ENCODE data around the gene LRP8. TPM values are rescaled to one million over a fixed set of nuclear protein-coding genes. Genes with fewer than 3 reads are reported as not detected.

LRP8 gene
- total and polyA plus RNA-seq, 2 donors, result 1.7 to 4.5 TPM

DNA sequence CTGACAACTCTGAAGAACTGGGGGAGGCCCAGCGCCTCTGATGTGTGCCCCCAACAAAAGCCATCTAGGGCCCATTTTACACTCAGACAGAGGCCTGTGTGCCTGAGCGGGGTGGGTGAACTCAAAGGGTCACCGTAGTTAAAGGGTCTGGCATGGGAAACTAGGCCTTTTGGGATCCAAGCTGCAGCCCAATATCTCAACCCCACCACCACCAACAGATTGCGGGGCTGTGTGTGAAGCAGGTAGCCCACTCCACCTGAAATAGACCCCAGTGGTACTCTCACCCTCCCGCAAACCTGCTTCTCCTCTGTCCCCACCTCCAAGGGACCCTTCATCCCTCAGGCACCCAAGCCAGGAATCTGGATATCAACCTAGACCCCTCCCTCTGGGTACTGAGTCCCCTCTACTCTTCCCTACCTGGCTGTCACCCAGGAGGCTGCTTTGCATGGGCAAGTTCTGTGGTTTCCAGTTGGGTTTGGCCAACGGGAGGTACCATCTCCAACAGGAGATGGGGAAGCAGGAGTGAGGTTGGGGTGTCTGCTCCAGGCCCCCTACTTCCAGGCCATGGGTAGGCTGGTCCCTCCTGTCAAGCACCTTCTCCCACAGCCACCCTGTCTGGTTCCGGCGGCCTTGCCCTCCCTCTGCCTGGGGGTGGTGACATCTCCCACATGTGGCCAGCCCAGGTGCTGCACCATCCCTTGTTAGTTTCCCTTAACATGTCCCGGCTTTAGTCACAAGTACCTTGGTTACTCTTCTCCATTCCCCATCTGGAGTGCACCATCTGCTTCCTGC lies 35.2 kb upstream of the LRP8 start:
- no peak for DNase-seq (ENCODE audit: low read depth in 6 of 9, low spot score in 9 of 9)
- H3K4me1 ChIP-seq (ENCODE audit: control insufficient read depth in 2 of 2, insufficient read depth in 2 of 2, low read length in 2 of 2), result peaks cover 10 to 16% of the 10 kb centered on the region in 2 donors
- WGBS, result 67% methylated on average over 9 of the region's 9 CpGs
- no peaks in the 10 kb centered on the region for H3K36me3 ChIP-seq (ENCODE audit: control insufficient read depth in 2 of 2, insufficient read depth in 2 of 2, low read length in 1 of 2)
- no peak overlapping the region for H3K27ac ChIP-seq (ENCODE audit: low read depth in 1 of 2, low read length in 1 of 2)
- H3K27me3 ChIP-seq (ENCODE audit: control insufficient read depth in 2 of 2, insufficient read depth in 1 of 2, low read length in 1 of 2), result no peaks in the 10 kb centered on the region
- no peaks in the 10 kb centered on the region for H3K9me3 ChIP-seq (ENCODE audit: control insufficient read depth in 2 of 2, insufficient read depth in 1 of 2, low read length in 1 of 2)
- H3K4me3 ChIP-seq (ENCODE audit: low read length in 2 of 2), result no peak overlapping the region

DNA sequence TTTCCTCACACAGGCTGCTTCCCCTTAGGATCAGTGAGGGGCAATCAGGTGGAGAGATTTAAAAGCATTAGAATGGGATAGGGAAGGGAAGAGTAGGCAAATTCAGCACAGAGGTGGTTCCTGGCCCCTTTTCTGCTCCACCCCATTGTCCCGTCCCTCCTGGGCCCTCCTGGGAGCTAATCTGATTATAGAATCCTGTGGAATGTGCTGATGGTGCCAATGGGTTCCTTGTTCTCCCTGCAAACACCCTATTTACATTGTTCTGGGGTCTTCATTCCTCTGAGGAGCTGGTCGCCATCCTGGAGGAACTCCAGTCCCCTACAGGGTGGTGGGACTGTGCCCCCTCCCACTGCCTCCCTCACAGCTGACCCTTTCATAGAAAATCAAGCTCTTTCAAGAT lies 34.4 kb upstream of the LRP8 start:
- H3K9me3 ChIP-seq (ENCODE audit: control insufficient read depth in 2 of 2, insufficient read depth in 1 of 2, low read length in 1 of 2), result no peaks in the 10 kb centered on the region
- no peaks in the 10 kb centered on the region for H3K27me3 ChIP-seq (ENCODE audit: control insufficient read depth in 2 of 2, insufficient read depth in 1 of 2, low read length in 1 of 2)
- no peak overlapping the region for H3K4me3 ChIP-seq (ENCODE audit: low read length in 2 of 2)
- H3K27ac ChIP-seq (ENCODE audit: low read depth in 1 of 2, low read length in 1 of 2), result no peak overlapping the region
- peaks cover 4 to 9% of the 10 kb centered on the region in 2 donors for H3K4me1 ChIP-seq (ENCODE audit: control insufficient read depth in 2 of 2, insufficient read depth in 2 of 2, low read length in 2 of 2)
- DNase-seq (ENCODE audit: low read depth in 6 of 9, low spot score in 9 of 9), result no peak
- WGBS, result 97% methylated on average over 2 of the region's 2 CpGs
- no peaks in the 10 kb centered on the region for H3K36me3 ChIP-seq (ENCODE audit: control insufficient read depth in 2 of 2, insufficient read depth in 2 of 2, low read length in 1 of 2)

DNA sequence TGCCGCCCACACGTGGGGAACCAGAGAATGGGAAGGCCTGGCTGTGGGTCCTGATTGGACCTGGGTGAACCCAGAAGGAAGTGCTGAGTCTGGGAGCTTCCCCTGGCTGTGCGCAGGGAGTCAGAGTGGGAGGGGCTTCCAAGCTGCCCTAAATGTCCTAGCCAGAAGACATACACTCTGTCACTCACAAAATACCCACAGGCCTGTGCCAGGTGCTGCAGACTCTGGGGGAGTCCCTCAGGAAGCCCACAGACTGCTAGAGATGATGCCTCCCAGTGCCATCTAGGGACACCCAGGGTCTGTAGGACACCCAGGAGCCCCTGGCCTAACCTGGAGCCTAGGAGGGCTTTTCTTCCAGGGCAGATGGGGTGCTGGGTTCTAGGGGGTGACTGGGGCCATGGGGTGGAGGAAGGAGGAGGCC lies 33.7 kb upstream of the LRP8 start:
- DNase-seq (ENCODE audit: low read depth in 6 of 9, low spot score in 9 of 9), result no peak
- Histone ChIP-seq H3K27ac (ENCODE audit: low read depth in 1 of 2, low read length in 1 of 2) (no peak overlapping the region), H3K4me1 (ENCODE audit: control insufficient read depth in 2 of 2, insufficient read depth in 2 of 2, low read length in 2 of 2) (peaks cover 1 to 4% of the 10 kb centered on the region in 2 donors), H3K36me3 (ENCODE audit: control insufficient read depth in 2 of 2, insufficient read depth in 2 of 2, low read length in 1 of 2) (no peaks in the 10 kb centered on the region), H3K4me3 (ENCODE audit: low read length in 2 of 2) (no peak overlapping the region), H3K27me3 (ENCODE audit: control insufficient read depth in 2 of 2, insufficient read depth in 1 of 2, low read length in 1 of 2) (no peaks in the 10 kb centered on the region), H3K9me3 (ENCODE audit: control insufficient read depth in 2 of 2, insufficient read depth in 1 of 2, low read length in 1 of 2) (no peaks in the 10 kb centered on the region)
- 89% methylated on average over 3 of the region's 3 CpGs for WGBS

DNA sequence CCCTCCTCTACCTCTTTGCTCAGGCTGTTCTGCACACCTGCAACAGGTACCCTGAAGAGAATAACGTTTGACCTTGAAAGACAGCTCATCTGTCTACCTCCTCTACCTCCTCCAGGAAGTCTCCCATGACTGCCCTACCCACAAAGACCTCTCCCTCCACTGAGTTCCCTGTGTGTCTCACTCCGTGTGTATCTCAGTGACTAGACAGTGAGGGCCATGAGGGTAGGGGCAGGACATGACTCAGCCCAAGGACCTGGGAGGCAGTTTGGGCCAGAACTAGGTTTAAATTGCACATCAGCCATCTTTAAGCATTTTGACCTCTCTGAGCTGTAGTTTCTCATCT lies 32.0 kb upstream of the LRP8 start:
- Histone ChIP-seq H3K36me3 (ENCODE audit: control insufficient read depth in 2 of 2, insufficient read depth in 2 of 2, low read length in 1 of 2) (no peaks in the 10 kb centered on the region), H3K9me3 (ENCODE audit: control insufficient read depth in 2 of 2, insufficient read depth in 1 of 2, low read length in 1 of 2) (no peaks in the 10 kb centered on the region), H3K4me3 (ENCODE audit: low read length in 2 of 2) (no peak overlapping the region), H3K27me3 (ENCODE audit: control insufficient read depth in 2 of 2, insufficient read depth in 1 of 2, low read length in 1 of 2) (no peaks in the 10 kb centered on the region), H3K27ac (ENCODE audit: low read depth in 1 of 2, low read length in 1 of 2) (no peak overlapping the region), H3K4me1 (ENCODE audit: control insufficient read depth in 2 of 2, insufficient read depth in 2 of 2, low read length in 2 of 2) (no peaks in the 10 kb centered on the region)
- DNase-seq (ENCODE audit: low read depth in 6 of 9, low spot score in 9 of 9), result no peak
- 74% methylated on average over 2 of the region's 2 CpGs for WGBS

DNA sequence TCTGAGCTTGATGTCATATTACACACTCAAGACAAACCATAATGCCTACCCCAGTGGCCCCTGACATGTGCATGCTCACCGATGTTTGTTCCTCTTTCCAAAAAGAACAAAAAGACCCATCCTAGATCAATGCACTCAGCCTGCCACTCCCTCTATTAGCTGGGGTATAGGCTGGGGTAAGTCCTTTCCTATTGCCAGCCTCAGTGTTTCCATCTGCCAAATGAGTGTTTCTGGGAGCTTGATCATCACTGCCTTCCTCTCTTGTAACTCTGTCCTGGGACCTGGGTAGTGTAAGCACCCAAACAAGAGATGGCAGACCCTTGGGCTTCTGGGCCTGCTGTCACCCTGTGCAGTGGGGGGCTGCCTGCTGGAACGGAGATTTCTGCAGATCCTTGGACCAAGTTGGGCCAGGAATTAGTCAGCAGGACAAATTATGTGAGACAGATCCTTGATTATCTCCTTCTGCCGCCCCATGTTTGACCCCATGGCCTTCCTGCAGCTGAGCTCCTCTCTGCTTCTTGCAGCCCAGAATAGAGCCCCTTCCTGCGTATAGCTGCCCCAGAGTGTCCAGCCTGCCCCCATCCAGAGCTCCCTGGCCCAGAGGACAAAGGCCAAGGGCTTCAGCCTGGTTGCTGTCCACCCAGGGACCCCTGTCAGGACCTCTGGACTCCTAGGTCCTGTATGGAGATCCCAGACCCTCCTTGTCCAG lies 31.5 kb upstream of the LRP8 start:
- Histone ChIP-seq H3K36me3 (ENCODE audit: control insufficient read depth in 2 of 2, insufficient read depth in 2 of 2, low read length in 1 of 2) (no peaks in the 10 kb centered on the region), H3K27me3 (ENCODE audit: control insufficient read depth in 2 of 2, insufficient read depth in 1 of 2, low read length in 1 of 2) (no peaks in the 10 kb centered on the region), H3K27ac (ENCODE audit: low read depth in 1 of 2, low read length in 1 of 2) (no peak overlapping the region), H3K4me1 (ENCODE audit: control insufficient read depth in 2 of 2, insufficient read depth in 2 of 2, low read length in 2 of 2) (no peaks in the 10 kb centered on the region), H3K4me3 (ENCODE audit: low read length in 2 of 2) (no peak overlapping the region), H3K9me3 (ENCODE audit: control insufficient read depth in 2 of 2, insufficient read depth in 1 of 2, low read length in 1 of 2) (no peaks in the 10 kb centered on the region)
- no peak for DNase-seq (ENCODE audit: low read depth in 6 of 9, low spot score in 9 of 9)
- 90% methylated on average over 4 of the region's 4 CpGs for WGBS

DNA sequence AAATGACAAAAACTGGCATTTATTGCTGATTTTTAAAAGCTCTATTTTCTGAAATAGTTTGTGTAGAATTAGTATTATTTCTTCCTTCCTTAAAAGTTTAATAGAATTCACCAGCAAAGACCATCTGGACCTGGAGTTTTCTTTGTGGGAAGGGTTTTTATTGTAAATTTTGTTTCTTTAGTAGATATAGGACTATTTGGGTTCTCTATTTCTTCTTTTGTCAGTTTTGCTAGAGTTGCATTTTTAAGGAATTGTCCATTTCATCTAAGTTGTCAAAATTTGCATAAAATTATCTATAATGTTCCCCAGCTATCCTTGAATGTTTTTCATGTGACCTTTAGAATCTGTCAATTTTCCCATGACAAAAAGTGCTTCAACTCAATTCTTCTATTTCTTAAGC lies 28.8 kb upstream of the LRP8 start:
- DNase-seq (ENCODE audit: low read depth in 6 of 9, low spot score in 9 of 9), result no peak
- Histone ChIP-seq H3K27me3 (ENCODE audit: control insufficient read depth in 2 of 2, insufficient read depth in 1 of 2, low read length in 1 of 2) (no peaks in the 10 kb centered on the region), H3K9me3 (ENCODE audit: control insufficient read depth in 2 of 2, insufficient read depth in 1 of 2, low read length in 1 of 2) (no peaks in the 10 kb centered on the region), H3K36me3 (ENCODE audit: control insufficient read depth in 2 of 2, insufficient read depth in 2 of 2, low read length in 1 of 2) (no peaks in the 10 kb centered on the region), H3K4me3 (ENCODE audit: low read length in 2 of 2) (no peak overlapping the region), H3K27ac (ENCODE audit: low read depth in 1 of 2, low read length in 1 of 2) (no peak overlapping the region), H3K4me1 (ENCODE audit: control insufficient read depth in 2 of 2, insufficient read depth in 2 of 2, low read length in 2 of 2) (no peaks in the 10 kb centered on the region)

DNA sequence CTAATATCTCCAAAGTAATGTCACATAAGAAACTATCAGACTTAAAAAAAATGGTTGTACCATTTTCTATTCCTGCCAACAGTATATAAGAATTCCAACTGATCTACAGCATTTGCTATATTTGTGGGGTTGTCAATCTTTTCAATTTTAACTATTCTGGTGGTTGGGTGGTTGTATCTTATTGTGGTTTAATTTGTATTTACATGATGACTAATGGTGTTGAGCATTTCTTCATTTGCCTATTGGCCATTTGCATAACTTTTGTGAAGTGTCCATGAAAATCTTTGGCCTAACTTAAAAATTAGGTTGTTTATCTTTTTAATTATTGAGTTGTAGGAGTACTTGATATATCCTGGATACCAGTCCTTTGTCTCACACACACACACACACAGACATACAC lies 26.2 kb upstream of the LRP8 start:
- no peak overlapping the region for H3K4me3 ChIP-seq (ENCODE audit: low read length in 2 of 2)
- H3K4me1 ChIP-seq (ENCODE audit: control insufficient read depth in 2 of 2, insufficient read depth in 2 of 2, low read length in 2 of 2), result no peaks in the 10 kb centered on the region
- no peak overlapping the region for H3K27ac ChIP-seq (ENCODE audit: low read depth in 1 of 2, low read length in 1 of 2)
- H3K9me3 ChIP-seq (ENCODE audit: control insufficient read depth in 2 of 2, insufficient read depth in 1 of 2, low read length in 1 of 2), result no peaks in the 10 kb centered on the region
- no peaks in the 10 kb centered on the region for H3K36me3 ChIP-seq (ENCODE audit: control insufficient read depth in 2 of 2, insufficient read depth in 2 of 2, low read length in 1 of 2)
- no peaks in the 10 kb centered on the region for H3K27me3 ChIP-seq (ENCODE audit: control insufficient read depth in 2 of 2, insufficient read depth in 1 of 2, low read length in 1 of 2)
- DNase-seq (ENCODE audit: low read depth in 6 of 9, low spot score in 9 of 9), result no peak

DNA sequence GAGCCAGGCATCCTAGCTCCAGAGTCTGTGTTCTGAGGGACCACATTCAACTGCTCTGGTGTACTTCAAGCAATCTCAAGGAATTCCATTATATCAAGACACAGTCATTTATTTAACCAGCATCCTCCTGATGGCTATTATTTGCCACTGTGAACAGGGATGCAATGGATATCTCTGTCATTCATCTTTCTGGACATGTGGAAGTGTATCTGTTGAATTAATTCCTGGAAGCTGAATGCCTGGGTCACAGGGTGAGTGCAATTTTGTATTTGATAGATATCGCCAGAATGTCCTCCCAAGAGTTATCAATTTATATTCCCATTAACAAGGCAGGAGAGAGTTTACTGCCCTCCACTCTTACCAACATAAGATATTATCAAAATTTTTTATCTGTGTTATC lies 24.7 kb upstream of the LRP8 start:
- Histone ChIP-seq H3K4me3 (ENCODE audit: low read length in 2 of 2) (no peak overlapping the region), H3K9me3 (ENCODE audit: control insufficient read depth in 2 of 2, insufficient read depth in 1 of 2, low read length in 1 of 2) (no peaks in the 10 kb centered on the region), H3K36me3 (ENCODE audit: control insufficient read depth in 2 of 2, insufficient read depth in 2 of 2, low read length in 1 of 2) (no peaks in the 10 kb centered on the region), H3K27ac (ENCODE audit: low read depth in 1 of 2, low read length in 1 of 2) (no peak overlapping the region), H3K27me3 (ENCODE audit: control insufficient read depth in 2 of 2, insufficient read depth in 1 of 2, low read length in 1 of 2) (no peaks in the 10 kb centered on the region), H3K4me1 (ENCODE audit: control insufficient read depth in 2 of 2, insufficient read depth in 2 of 2, low read length in 2 of 2) (no peaks in the 10 kb centered on the region)
- 98% methylated on average over 1 of the region's 1 CpG for WGBS
- no peak for DNase-seq (ENCODE audit: low read depth in 6 of 9, low spot score in 9 of 9)

DNA sequence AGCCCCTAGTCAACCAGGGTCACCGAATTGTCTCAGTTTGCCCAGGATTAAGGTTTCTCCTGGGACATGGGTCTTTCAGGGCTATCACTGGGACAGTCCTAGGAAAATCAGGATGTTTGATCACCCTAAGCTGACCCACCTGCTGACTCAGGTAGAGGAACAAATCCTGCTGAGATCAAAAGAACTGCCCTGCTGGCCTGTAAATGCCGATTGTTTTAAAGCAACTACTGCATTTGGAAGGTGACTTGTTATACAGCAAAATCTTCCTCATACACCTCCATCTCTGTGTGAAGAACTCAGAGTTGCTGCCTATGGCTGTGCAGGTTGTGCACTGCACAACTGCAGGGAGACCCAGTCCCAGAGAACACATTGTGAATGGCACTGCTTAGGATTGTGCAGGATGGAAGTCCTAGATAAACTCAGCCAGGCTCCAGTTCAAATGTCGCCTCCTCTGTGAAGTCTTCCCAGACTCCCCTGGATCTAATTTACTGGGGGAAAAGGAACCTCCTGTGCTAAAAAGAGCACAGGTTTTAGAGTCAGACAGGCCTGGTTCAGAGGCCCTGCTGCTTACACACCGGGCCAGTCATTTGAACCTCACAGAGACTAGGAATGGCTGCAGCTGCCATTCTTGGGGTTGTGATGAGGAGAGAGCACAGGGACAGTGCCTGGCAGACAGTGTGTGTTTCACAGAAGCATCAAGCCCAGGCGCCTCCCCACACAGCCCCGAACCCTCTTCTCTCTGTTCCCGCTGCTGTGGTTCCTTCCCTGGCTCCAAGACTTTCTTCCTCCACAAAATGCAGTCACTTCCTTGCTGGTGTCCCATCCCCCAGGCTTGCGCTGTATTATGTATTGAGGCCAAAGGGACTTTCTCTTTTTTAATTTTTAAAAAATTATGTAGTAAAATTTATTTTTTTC lies 23.2 kb upstream of the LRP8 start:
- 96% methylated on average over 8 of the region's 8 CpGs for WGBS
- H3K9me3 ChIP-seq (ENCODE audit: control insufficient read depth in 2 of 2, insufficient read depth in 1 of 2, low read length in 1 of 2), result no peaks in the 10 kb centered on the region
- no peak for DNase-seq (ENCODE audit: low read depth in 6 of 9, low spot score in 9 of 9)

More for the DNA sequence above, 23.2 kb upstream of the LRP8 start:
- Histone ChIP-seq H3K36me3 (ENCODE audit: control insufficient read depth in 2 of 2, insufficient read depth in 2 of 2, low read length in 1 of 2) (no peaks in the 10 kb centered on the region), H3K27ac (ENCODE audit: low read depth in 1 of 2, low read length in 1 of 2) (no peak overlapping the region), H3K4me1 (ENCODE audit: control insufficient read depth in 2 of 2, insufficient read depth in 2 of 2, low read length in 2 of 2) (no peaks in the 10 kb centered on the region), H3K4me3 (ENCODE audit: low read length in 2 of 2) (no peak overlapping the region), H3K27me3 (ENCODE audit: control insufficient read depth in 2 of 2, insufficient read depth in 1 of 2, low read length in 1 of 2) (no peaks in the 10 kb centered on the region)
